K562 treated with DMSO at 1 percent for 12 hours (cell line): ENCODE data around the gene IRF4. TPM values are rescaled to one million over a fixed set of nuclear protein-coding genes. Genes with fewer than 3 reads are reported as not detected.

ENCODE experiments used
- total RNA-seq: library from RNA; unstranded; fragments of 300-600 nt; gene quantifications from 2 replicates; pipeline ENCODE4 v1.2.3, GENCODE V29; 2022; ENCODE audit not compliant: insufficient read depth

IRF4 gene
- total RNA-seq: not detected in 2 replicates

GRCh38 chr6:391559-392440 lies at the start of gene IRF4:
TSS of gene IRF4 (plus strand) at chr6:391752. CDS start at chr6:393153, 1,401 bp downstream.

Other genes with a start within 250 kb of the IRF4 start
- 37.0 and 74.7 TPM in 2 replicates for gene DUSP22, start 99.3 kb upstream of the IRF4 start, total RNA-seq